HuH-7.5 (cell line): ENCODE measurements around the gene CCNI2.

ENCODE experiments used
- DNase-seq: peaks from one replicate; pipeline ENCODE4 v3.0.0; 2011; ENCODE audit warnings: low spot score

Gene CCNI2, protein sequence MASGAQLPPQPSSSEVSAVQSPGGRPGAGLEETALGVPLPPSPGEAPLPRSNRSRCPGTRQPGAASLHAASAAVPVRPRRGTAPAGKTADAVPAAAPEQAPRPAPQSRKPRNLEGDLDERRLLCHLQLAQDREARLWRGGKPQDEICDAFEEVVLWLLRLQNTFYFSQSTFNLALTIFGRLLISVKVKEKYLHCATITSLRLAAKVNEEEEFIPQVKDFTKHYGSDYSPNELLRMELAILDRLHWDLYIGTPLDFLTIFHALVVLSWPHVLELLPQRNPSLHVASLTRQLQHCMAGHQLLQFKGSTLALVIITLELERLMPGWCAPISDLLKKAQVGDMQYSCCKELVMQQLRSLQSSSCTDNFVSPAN

DNA sequence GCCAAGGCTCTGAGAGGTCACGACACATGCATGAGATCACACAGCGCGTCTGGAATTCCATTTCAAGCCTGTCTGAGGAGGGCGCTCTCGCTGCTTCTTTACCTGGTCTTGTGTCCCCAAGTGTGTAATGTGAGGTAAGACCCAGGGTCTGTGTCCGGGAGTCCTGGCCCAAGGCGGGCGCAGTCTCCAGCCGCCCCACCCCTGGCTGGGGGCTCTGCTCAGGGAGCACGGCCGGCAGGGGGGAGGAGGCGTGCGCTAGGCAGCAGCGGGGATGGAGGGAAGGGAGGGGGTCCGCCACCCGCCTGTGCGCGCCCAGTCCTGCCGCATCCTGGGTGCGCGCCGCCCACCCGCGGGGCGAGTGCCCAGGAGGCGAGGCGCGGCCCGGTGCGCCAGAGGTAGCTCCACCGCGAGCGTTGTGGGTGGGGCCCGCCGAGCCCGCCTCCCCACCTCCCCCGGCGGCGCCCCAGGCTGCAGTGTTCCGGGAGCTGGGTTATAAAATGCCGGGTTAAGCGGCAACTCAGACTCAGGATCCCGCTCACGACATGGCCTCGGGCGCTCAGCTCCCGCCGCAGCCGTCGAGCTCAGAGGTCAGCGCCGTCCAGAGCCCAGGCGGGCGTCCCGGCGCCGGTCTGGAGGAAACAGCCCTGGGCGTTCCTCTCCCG, at the start of gene CCNI2:
CCNI2 (plus strand) TSS at position 473 of the 662 bp plus-strand sequence; CDS start at position 543, 70 bp downstream.
- DNase-seq: peak; percentile 69

DNA sequence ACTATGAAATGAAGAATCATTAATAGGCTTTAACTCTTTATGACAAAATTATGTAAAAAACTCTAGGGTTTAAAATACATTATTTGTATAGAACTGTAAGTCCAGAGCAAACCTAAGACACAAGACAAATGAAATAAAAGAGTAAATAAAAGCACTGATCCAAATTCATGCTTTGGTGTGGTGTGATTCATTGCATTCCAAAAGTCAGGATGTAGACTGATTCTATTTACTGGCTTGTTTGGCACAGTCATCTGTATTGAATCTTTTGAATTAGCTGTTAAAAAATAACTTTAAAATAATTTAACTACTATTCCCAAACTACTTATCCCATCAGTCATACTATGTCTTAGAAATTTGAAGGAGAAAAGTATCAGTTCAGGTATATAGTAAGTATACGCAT, 42.4 kb upstream of the CCNI2 start:
- no peak for DNase-seq

- DNase-seq: no peak
Observed at GRCh38 chr5:132708645-132709044, 38.6 kb upstream of the CCNI2 start.

DNA sequence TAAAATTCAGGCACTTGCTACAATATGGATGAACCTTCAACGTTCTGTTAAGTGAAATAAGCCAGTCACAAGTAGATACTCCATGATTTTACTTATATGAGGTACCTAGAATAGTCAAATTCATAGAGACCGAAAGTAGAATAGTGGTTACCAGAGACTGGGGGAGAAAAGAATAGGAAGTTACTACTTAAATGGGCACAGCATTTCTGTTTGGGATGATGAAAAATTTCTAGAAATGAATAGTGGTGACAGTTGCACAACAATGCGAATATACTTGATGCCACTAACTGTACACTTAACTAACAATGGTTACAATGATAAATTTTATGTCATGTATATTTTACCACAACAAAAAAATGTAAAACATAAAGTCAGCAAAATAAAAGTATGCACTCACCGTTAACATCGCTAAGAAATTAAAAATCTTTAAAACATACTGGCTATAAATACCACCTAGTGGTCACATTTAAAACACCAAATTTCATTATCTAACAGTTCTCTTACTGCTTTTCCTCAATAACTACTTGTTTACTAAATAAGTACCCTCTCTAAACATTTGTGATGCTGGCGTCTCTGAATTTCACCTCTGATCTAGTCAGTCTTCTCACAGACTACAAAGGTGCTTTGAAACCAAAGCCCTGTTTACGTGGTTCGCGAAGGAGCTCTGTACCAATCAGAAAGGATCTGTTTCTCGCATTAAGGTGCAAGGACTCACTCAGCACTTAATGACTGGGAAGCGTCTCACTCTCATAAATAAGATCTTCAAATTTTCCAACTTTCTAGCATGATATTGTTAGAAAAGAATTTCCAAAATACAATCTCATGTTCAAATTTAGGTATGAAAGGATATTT, 32.5 kb upstream of the CCNI2 start:
- no peak for DNase-seq

DNA sequence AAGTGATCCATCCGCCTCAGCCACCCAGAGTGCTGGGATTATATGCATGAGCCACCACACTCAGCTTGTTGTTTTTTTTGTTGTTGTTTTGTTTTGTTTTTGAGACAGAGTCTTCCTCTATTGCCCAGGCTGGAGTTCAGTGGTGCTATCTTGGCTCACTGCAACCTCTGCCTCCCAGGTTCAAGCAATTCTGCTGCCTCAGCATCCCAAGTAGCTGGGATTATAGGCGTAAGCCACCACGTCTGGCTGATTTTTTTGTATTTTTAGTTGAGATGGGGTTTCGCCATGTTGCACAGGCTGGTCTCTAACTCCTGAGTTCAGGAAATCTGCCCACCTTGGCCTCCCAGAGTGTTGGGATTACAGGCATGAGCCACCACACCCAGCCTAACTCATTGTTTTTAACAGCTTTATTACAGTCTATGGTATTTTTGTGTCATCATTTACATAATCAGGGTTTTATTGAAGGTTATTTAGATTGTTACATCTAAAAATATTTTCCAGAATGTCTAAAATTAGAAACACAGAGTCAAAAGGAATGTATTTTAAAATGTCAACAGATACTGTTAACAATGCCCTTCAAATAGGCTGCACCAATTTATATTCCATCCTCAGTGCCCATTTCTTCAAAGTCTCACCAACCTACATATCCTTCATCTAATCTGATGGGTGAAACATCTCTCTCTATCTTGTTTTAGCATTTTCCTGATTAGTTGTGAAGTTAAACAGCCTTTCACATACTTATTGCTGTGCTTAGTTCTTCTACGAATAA, 28.5 kb upstream of the CCNI2 start:
- DNase-seq: no peak

DNA sequence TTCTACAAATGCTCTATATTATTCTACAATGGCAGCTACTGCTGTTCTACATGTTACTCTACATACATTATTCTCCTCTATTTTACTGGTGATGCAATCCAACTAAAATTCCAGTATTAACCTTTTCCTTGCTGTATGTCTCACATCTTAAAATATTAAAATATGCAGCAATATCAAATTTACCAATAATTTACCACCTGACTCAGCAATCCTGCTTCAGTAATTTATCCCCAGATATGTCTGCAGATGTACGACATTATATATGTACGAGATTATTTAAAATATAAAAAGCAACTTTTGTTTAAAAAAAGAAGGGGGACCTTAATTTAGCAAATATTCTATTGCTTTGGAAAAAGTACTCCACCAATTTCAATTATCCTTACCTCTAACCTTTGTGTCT, 21.5 kb upstream of the CCNI2 start:
- DNase-seq: no peak

GRCh38 chr5:132729896-132730295, 17.3 kb upstream of the CCNI2 start:
- DNase-seq: no peak

DNA sequence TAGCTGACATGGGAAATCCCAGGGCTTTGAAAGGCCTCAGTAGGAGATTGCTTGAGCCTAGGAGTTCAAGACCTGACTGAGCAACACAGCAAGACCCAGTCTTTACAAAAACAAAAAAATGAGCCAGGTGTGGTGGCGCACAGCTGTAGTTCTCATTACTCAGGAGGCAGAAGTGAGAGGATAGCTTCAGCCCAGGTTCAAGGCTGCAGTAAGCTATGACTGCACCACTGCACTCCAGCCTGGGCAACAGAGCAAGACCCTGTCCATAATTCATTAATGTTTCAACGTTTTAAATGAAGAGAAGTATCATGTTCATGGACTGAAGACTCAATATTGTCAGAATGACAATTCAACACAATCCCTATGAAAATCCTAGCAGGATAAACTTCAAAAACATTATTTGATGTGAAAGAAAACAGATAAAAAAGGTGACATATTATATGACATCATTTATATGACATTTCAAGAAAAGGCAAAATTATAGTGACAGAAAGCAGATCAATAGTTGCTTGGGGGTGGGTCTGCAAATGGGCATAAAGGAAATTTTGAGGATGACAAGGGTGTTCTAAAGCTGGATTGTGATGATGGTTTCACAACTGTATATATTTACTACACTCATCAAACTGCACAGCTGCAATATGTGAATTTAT, 13.6 kb upstream of the CCNI2 start:
- DNase-seq: no peak

DNA sequence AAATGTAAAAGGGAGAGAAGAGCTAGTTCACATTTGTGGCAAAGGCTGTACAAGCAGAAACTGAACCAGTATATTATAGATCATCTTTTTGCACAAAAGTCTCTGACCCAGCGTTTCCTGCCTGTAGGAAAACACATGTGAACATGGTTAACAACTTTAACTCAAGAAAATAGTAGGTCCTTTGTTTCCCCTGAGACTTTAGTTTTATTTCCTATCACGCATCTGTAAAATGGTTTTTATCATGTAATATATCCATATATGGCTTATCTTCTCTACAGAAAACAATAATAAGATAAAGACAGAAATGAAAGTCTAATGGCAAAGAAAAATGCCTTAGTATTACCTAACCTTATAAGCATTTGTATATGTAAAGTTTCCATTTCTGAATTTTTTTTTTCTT, 12.5 kb upstream of the CCNI2 start:
- DNase-seq: no peak

- peak; percentile 96 for DNase-seq
Observed at GRCh38 chr5:132736853-132737833, 10.1 kb upstream of the CCNI2 start, which contains the start of gene KIF3A. TSS of gene KIF3A (minus strand) at chr5:132737546. CDS start at chr5:132737419, 127 bp downstream.

- no peak for DNase-seq
Observed at GRCh38 chr5:132737982-132738681, 9.1 kb upstream of the CCNI2 start.

GRCh38 chr5:132739232-132739631, 8.0 kb upstream of the CCNI2 start:
- DNase-seq: no peak

- no peak for DNase-seq
Observed at GRCh38 chr5:132742158-132742557, 5.1 kb upstream of the CCNI2 start.

- no peak for DNase-seq
Observed at GRCh38 chr5:132742626-132743025, 4.6 kb upstream of the CCNI2 start.

- no peak for DNase-seq
Observed at GRCh38 chr5:132744659-132745058, 2.6 kb upstream of the CCNI2 start.

GRCh38 chr5:132746592-132746953, 653 bp upstream of the CCNI2 start:
- DNase-seq: no peak

DNA sequence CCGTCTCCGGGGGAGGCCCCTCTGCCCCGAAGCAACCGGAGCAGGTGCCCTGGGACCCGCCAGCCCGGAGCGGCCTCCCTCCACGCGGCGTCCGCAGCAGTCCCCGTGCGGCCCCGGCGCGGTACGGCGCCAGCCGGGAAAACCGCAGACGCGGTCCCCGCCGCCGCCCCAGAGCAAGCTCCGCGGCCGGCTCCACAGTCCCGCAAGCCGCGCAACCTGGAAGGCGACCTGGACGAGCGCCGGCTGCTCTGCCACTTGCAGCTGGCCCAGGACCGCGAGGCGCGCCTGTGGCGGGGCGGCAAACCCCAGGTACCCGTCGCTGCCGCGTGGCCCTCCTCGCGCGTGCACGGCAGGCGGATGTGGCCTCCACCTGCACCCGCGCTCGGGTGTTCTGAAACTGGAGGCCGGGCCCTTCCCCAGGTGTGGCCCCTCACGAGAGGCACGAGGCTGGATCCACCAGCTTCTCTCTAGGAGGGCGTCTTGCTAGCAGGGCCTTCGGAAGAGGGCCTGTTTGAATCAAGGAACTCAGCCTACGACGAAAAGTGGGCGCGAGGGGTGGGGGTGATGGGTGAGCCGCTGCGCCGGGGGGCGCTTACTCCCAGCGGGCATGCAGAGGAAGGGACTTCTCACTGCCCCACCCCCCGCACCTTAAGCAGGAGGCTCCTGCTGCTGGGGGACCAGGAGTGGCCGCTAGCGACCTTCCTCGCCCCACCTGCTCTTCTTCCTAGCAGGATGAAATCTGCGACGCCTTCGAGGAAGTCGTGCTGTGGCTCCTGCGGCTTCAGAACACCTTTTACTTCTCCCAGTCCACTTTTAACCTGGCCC, 602 bp downstream of the CCNI2 start:
- no peak for DNase-seq

GRCh38 chr5:132748522-132749000, 1.3 kb downstream of the CCNI2 start:
- no peak for DNase-seq
